ENCODE measurements around the gene CHMP4A.
A peak's percentile ranks its signal among the peaks of the same experiment; 100 is the strongest.

CHMP4A gene

GRCh38 chr14:24194873-24195185, 18.5 kb downstream of the CHMP4A start:
- DNase-seq = no peak

GRCh38 chr14:24194186-24194872, 19.0 kb downstream of the CHMP4A start:
- no peak for DNase-seq

- no peak for DNase-seq
Measured at GRCh38 chr14:24192933-24193332, 20.4 kb downstream of the CHMP4A start.

GRCh38 chr14:24190416-24190815, 22.9 kb downstream of the CHMP4A start:
- DNase-seq = no peak

GRCh38 chr14:24189460-24189859, 23.8 kb downstream of the CHMP4A start:
- DNase-seq = no peak

- no peak for DNase-seq
Measured at GRCh38 chr14:24189059-24189375, 24.3 kb downstream of the CHMP4A start.

- DNase-seq = peak; percentile 94 to 96
Measured at GRCh38 chr14:24188251-24189058, 24.8 kb downstream of the CHMP4A start, which contains the start of gene IPO4. TSS of gene IPO4 (minus strand) at chr14:24188816. CDS start at chr14:24188787, 29 bp downstream.

GRCh38 chr14:24187539-24187915, 25.8 kb downstream of the CHMP4A start:
- DNase-seq = no peak

- no peak for DNase-seq
Measured at GRCh38 chr14:24186831-24187538, 26.3 kb downstream of the CHMP4A start.

GRCh38 chr14:24185741-24186140, 27.5 kb downstream of the CHMP4A start:
- no peak for DNase-seq

- no peak for DNase-seq
Measured at GRCh38 chr14:24185026-24185425, 28.3 kb downstream of the CHMP4A start.

GRCh38 chr14:24184104-24184970, 29.0 kb downstream of the CHMP4A start:
- no peak for DNase-seq

- no peak for DNase-seq
Measured at GRCh38 chr14:24183014-24183481, 30.2 kb downstream of the CHMP4A start.

GRCh38 chr14:24182110-24182882, 31.0 kb downstream of the CHMP4A start:
- DNase-seq = no peak

GRCh38 chr14:24181371-24182077, 31.8 kb downstream of the CHMP4A start:
- no peak for DNase-seq

- no peak for DNase-seq
Measured at GRCh38 chr14:24179961-24180796, 33.1 kb downstream of the CHMP4A start.

- DNase-seq = no peak
Measured at GRCh38 chr14:24179294-24179960, 33.9 kb downstream of the CHMP4A start.

GRCh38 chr14:24178399-24179178, 34.7 kb downstream of the CHMP4A start:
- no peak for DNase-seq

- DNase-seq = no peak
Measured at GRCh38 chr14:24177891-24178290, 35.4 kb downstream of the CHMP4A start.

All from AML-193 (cell line).